ENCODE data around the gene SLC25A26. TPM values are rescaled to one million over a fixed set of nuclear protein-coding genes. Genes with fewer than 3 reads are reported as not detected.

The SLC25A26 gene
- total and polyA plus RNA-seq, 7 experiments from 2014 or later, result 14.1 to 51.3 (median 21.7) TPM

DNA sequence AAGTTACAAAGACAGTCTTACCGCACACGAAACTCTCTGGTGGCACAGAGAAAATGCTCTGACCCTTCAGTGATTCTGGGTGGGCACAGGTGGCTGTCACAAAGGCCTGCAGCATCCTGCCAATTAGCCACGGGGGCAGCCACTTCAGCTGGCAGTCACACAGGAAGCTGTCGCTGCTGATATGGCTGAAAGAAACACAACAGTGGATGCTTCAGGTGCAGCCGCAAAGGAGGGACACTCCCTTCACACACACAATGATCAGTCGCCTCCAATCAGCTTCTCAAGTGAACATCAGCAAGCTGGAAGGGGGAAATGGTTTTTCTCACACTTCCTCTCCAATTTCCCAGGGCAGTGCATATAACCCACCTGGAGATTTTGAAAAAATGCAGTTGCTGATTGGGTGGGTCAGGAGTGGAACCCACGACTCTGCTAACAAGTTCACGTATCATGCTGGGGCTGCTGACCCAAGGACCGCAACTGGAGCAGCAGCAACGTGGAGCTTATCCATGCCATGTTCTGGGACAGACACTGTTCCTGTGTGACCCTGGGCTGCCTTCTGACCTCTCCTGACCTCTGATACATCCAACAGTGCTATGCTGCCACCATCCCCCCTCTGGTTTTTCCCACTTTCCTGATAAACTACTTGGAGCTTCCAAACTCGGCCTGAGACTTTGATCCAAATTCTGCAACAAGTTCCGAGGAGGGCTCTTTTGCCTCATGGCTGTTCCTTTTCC, 173.4 kb downstream of the SLC25A26 start:
- H3K36me3 ChIP-seq (ENCODE audit: control insufficient read depth in 2 of 3, insufficient read depth in 3 of 3, low read length in 3 of 3), result peaks cover 0 to 13% (median 0%) of the 10 kb centered on the region in 3 experiments
- Mint-ChIP-seq H3K27me3 (no peaks in the 10 kb centered on the region), H3K4me3 (peak overlapping the region; percentile 73 to 97 (median 87)), H3K4me1 (peaks cover 26 to 62% (median 61%) of the 10 kb centered on the region in 7 donors), H3K36me3 (peaks cover 6 to 51% (median 42%) of the 10 kb centered on the region in 5 donors), H3K27ac (peak overlapping the region; percentile 82 to 98 (median 95)), H3K9me3 (peaks cover 0 to 37% (median 0%) of the 10 kb centered on the region in 11 donors)
- ChIA-PET POLR2A (interaction anchor here (0.7 to 1.8 kb wide), 5 partner anchors 10 to 133 kb away, joined by 3 to 6 read pairs (median 3); no protein-coding TSS in a partner anchor), CTCF (interaction anchor here (0.6 to 2.0 kb wide), 7 partner anchors 13 to 140 kb away, joined by 3 to 9 read pairs (median 4); no protein-coding TSS in a partner anchor)
- ATAC-seq, result peak; percentile 96
- peak overlapping the region; percentile 48 for H3K27ac ChIP-seq (ENCODE audit: low read depth, low read length)
- H3K4me1 ChIP-seq (ENCODE audit: control insufficient read depth in 2 of 2, insufficient read depth in 2 of 2, low read length in 2 of 2), result peaks cover 20 to 47% of the 10 kb centered on the region in 2 donors
- H3K4me3 ChIP-seq (ENCODE audit: low read length), result peak overlapping the region; percentile 45
- no peaks in the 10 kb centered on the region for H3K27me3 ChIP-seq (ENCODE audit: control insufficient read depth in 2 of 2, insufficient read depth in 2 of 2, low read length in 2 of 2)
- no peaks in the 10 kb centered on the region for H3K9me3 ChIP-seq (ENCODE audit: control insufficient read depth in 2 of 3, low read length in 3 of 3)
- intact Hi-C loops (cut with micrococcal nuclease), result loop anchor here (1.0 to 5.0 kb wide), 5 partner anchors 92 to 423 kb away; partner anchors contain the start of gene LRIG1 (in 1 of the 2)
- peak in 8 of 9 donors; percentile 19 to 74 (median 64) for DNase-seq

DNA sequence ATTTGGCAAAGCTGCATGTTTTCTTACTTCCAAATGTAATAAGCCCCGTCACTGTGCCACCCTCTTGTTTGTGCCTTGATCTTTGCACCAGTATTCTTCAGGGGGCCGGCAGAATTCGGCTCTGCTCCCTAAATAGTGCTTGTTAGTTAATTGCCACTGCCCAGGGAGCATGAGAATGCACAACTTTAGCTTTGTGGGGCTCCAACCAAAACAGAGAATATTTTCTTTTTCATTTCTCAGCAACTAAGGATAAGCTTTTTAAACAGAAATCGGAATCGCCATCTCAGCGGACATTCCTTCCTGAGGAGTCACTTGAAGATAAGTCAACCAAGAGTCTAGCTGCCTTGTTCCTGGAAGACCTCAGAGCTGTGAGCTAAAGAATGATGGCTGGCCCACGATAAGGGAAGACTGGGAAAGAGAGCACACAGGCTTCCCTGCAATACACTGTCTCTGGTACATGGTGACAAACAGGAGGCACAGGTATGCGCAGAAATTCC, 174.0 kb downstream of the SLC25A26 start:
- POLR2A ChIA-PET, result interaction anchor here (0.7 to 1.8 kb wide), 4 partner anchors 10 to 133 kb away, joined by 3 to 6 read pairs (median 4); no protein-coding TSS in a partner anchor

DNA sequence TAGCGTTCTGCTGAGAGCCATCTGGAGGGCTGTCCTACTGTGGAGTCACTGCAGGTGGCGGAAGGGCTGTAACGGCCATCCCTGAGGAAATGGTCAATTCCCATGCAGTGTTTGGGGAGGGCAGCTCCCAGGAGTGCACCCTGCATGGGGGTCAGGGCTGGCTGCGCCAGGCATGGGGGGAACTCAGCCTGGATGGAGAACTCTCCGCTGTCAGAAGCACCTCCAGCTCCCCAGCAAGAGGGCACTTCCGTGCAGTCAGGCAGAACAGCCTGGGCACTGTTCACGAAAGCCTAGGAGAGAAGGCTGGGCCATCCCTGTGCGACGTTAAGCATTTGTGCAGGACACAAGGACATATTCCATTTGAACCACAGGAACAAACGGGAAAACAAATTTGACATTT, 174.8 kb downstream of the SLC25A26 start:
- CTCF ChIA-PET, result interaction anchor here (1.3 to 2.0 kb wide), 2 partner anchors 11 to 13 kb away, joined by 4 to 9 read pairs; no protein-coding TSS in a partner anchor

More for the DNA sequence above, 174.0 kb downstream of the SLC25A26 start:
- Mint-ChIP-seq H3K27me3 (no peaks in the 10 kb centered on the region), H3K27ac (peak overlapping the region; percentile 82 to 98 (median 95)), H3K36me3 (peaks cover 6 to 46% (median 36%) of the 10 kb centered on the region in 5 donors), H3K4me3 (peak overlapping the region in 9 of 10 donors; percentile 31 to 95 (median 73)), H3K4me1 (peaks cover 23 to 56% (median 55%) of the 10 kb centered on the region in 7 donors), H3K9me3 (peaks cover 0 to 32% (median 0%) of the 10 kb centered on the region in 11 donors)
- no peaks in the 10 kb centered on the region for H3K9me3 ChIP-seq (ENCODE audit: control insufficient read depth in 2 of 3, low read length in 3 of 3)
- H3K27ac ChIP-seq (ENCODE audit: low read depth, low read length), result peak overlapping the region; percentile 48
- intact Hi-C loops (cut with micrococcal nuclease), result loop anchor here (1.0 to 5.0 kb wide), 5 partner anchors 92 to 422 kb away; partner anchors contain the start of gene LRIG1 (in 1 of the 2)
- no peaks in the 10 kb centered on the region for H3K27me3 ChIP-seq (ENCODE audit: control insufficient read depth in 2 of 2, insufficient read depth in 2 of 2, low read length in 2 of 2)
- ATAC-seq, result no peak
- no peak overlapping the region for H3K4me3 ChIP-seq (ENCODE audit: low read length)
- no peak for DNase-seq
- CTCF ChIA-PET, result interaction anchor here (0.6 to 2.0 kb wide), 5 partner anchors 12 to 104 kb away, joined by 3 to 9 read pairs (median 4); no protein-coding TSS in a partner anchor
- H3K36me3 ChIP-seq (ENCODE audit: control insufficient read depth in 2 of 3, insufficient read depth in 3 of 3, low read length in 3 of 3), result peaks cover 0 to 13% (median 0%) of the 10 kb centered on the region in 3 experiments
- peaks cover 20 to 43% of the 10 kb centered on the region in 2 donors for H3K4me1 ChIP-seq (ENCODE audit: control insufficient read depth in 2 of 2, insufficient read depth in 2 of 2, low read length in 2 of 2)

DNA sequence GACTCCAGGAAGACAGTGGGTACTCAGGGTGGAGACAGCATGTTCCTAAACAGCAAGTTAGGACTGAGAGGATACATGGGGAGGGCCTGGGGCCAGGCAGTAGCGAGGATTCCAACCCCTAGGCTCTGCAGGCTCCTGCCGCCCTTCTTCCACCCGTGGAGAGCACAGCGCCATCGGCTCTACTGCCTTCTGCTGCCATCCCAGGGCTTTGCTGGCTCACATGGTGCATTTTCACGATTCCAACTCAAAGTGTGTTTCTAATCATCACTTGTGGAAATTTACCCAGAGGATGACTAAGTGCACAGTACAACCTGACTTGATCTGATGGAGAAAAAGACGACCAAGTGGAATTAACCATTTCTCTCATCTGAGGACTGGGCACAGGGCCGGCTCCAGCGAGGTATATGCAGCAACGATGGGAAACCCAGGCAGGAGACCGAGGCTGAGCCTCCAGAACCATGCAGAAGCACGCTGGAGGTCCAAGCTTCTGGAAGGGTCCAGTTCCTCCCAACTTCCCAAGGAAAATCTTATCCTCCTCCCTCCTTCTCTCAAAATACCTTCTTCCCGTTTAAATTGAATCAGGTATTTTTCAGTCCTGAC, 175.5 kb downstream of the SLC25A26 start:
- peak overlapping the region in 1 of 9 donors; percentile 8 for H3K27ac Mint-ChIP-seq
- Histone ChIP-seq H3K27ac (ENCODE audit: low read depth, low read length) (no peak overlapping the region), H3K36me3 (ENCODE audit: control insufficient read depth in 2 of 3, insufficient read depth in 3 of 3, low read length in 3 of 3) (peaks cover 0 to 13% (median 0%) of the 10 kb centered on the region in 3 experiments), H3K4me3 (ENCODE audit: low read length) (no peak overlapping the region), H3K4me1 (ENCODE audit: control insufficient read depth in 2 of 2, insufficient read depth in 2 of 2, low read length in 2 of 2) (peaks cover 16 to 30% of the 10 kb centered on the region in 2 donors), H3K9me3 (ENCODE audit: control insufficient read depth in 2 of 3, low read length in 3 of 3) (no peaks in the 10 kb centered on the region), H3K27me3 (ENCODE audit: control insufficient read depth in 2 of 2, insufficient read depth in 2 of 2, low read length in 2 of 2) (no peaks in the 10 kb centered on the region)
- POLR2A ChIA-PET, result no interaction called here
- DNase-seq, result no peak
- peaks cover 20 to 41% (median 40%) of the 10 kb centered on the region in 7 donors for H3K4me1 Mint-ChIP-seq
- CTCF ChIA-PET, result no interaction called here
- peaks cover 0 to 19% (median 0%) of the 10 kb centered on the region in 11 donors for H3K9me3 Mint-ChIP-seq
- peaks cover 6 to 46% (median 34%) of the 10 kb centered on the region in 5 donors for H3K36me3 Mint-ChIP-seq
- no peak for ATAC-seq
- intact Hi-C loops (cut with micrococcal nuclease), result no loop called here
- H3K4me3 Mint-ChIP-seq, result no peak overlapping the region
- no peaks in the 10 kb centered on the region for H3K27me3 Mint-ChIP-seq

More for the DNA sequence above, 174.8 kb downstream of the SLC25A26 start:
- no peaks in the 10 kb centered on the region for H3K27me3 ChIP-seq (ENCODE audit: control insufficient read depth in 2 of 2, insufficient read depth in 2 of 2, low read length in 2 of 2)
- POLR2A ChIA-PET, result interaction anchor here (1.8 kb wide), 1 partner anchor 93 kb away, joined by 6 read pairs; no protein-coding TSS in a partner anchor
- H3K4me1 ChIP-seq (ENCODE audit: control insufficient read depth in 2 of 2, insufficient read depth in 2 of 2, low read length in 2 of 2), result peaks cover 20 to 36% of the 10 kb centered on the region in 2 donors
- ATAC-seq (no peak), DNase-seq (no peak)
- H3K27ac ChIP-seq (ENCODE audit: low read depth, low read length), result no peak overlapping the region
- H3K36me3 Mint-ChIP-seq, result peaks cover 6 to 46% (median 36%) of the 10 kb centered on the region in 5 donors
- H3K4me3 ChIP-seq (ENCODE audit: low read length), result no peak overlapping the region
- H3K9me3 Mint-ChIP-seq, result peaks cover 0 to 24% (median 0%) of the 10 kb centered on the region in 11 donors
- no peaks in the 10 kb centered on the region for H3K27me3 Mint-ChIP-seq
- intact Hi-C loops (cut with micrococcal nuclease), result no loop called here
- H3K36me3 ChIP-seq (ENCODE audit: control insufficient read depth in 2 of 3, insufficient read depth in 3 of 3, low read length in 3 of 3), result peaks cover 0 to 13% (median 0%) of the 10 kb centered on the region in 3 experiments
- H3K9me3 ChIP-seq (ENCODE audit: control insufficient read depth in 2 of 3, low read length in 3 of 3), result no peaks in the 10 kb centered on the region
- H3K4me1 Mint-ChIP-seq, result peaks cover 23 to 47% (median 46%) of the 10 kb centered on the region in 7 donors
- H3K27ac Mint-ChIP-seq, result peak overlapping the region in 4 of 9 donors; percentile 25 to 95 (median 64)
- H3K4me3 Mint-ChIP-seq, result no peak overlapping the region

DNA sequence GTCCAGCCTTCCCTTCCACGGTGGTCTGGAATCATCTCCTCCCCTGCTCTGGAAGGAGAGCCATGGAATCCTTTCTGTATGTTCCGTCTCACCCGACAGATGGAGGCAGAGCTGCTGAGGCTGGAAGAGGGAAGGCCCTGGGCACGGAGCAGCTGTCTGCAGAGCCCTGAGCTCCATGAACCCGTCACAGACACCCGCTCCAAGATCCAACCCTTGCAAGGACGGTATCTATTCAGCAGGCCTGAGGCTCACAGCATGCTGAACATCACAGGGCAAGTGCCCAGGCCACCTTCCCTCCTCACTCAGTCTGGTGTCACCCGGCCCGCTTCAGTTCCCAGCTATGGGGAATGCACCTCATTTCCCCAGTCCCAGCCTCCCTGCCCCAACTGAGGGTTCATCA, 176.1 kb downstream of the SLC25A26 start:
- CTCF ChIA-PET, result interaction anchor here (1.5 kb wide), 1 partner anchor 10 kb away, joined by 3 read pairs; no protein-coding TSS in a partner anchor
- H3K9me3 ChIP-seq (ENCODE audit: control insufficient read depth in 2 of 3, low read length in 3 of 3), result no peaks in the 10 kb centered on the region
- no peaks in the 10 kb centered on the region for H3K27me3 ChIP-seq (ENCODE audit: control insufficient read depth in 2 of 2, insufficient read depth in 2 of 2, low read length in 2 of 2)
- Mint-ChIP-seq H3K27me3 (no peaks in the 10 kb centered on the region), H3K36me3 (peaks cover 6 to 44% (median 32%) of the 10 kb centered on the region in 5 donors), H3K27ac (peak overlapping the region in 4 of 9 donors; percentile 8 to 24 (median 13)), H3K4me1 (peaks cover 17 to 36% (median 35%) of the 10 kb centered on the region in 7 donors), H3K4me3 (no peak overlapping the region), H3K9me3 (peaks cover 0 to 13% (median 0%) of the 10 kb centered on the region in 11 donors)
- H3K27ac ChIP-seq (ENCODE audit: low read depth, low read length), result no peak overlapping the region
- intact Hi-C loops (cut with micrococcal nuclease), result no loop called here
- H3K36me3 ChIP-seq (ENCODE audit: control insufficient read depth in 2 of 3, insufficient read depth in 3 of 3, low read length in 3 of 3), result peaks cover 0 to 13% (median 0%) of the 10 kb centered on the region in 3 experiments
- ATAC-seq, result no peak
- POLR2A ChIA-PET, result no interaction called here
- H3K4me3 ChIP-seq (ENCODE audit: low read length), result no peak overlapping the region
- peaks cover 15 to 28% of the 10 kb centered on the region in 2 donors for H3K4me1 ChIP-seq (ENCODE audit: control insufficient read depth in 2 of 2, insufficient read depth in 2 of 2, low read length in 2 of 2)
- DNase-seq, result no peak

DNA sequence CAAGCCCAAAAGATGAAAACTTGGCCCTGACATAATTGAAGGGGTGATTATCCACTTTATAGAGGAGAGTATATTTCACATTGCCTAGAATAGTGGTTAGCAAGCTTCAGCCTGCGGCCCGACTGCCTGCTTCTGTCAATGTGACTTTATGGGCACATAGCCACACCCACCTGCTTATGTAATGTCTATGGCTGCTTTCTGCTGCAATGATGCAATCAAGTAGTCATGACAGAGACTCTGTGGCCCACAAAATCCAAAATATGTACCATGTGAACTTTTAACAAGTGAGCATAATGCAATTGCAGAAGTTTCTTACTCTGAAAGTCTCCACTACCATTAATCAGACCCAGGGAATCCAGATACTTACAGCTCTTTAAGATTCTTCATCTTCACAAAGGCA, 176.9 kb downstream of the SLC25A26 start:
- intact Hi-C loops (cut with micrococcal nuclease), result no loop called here
- H3K27ac Mint-ChIP-seq, result peak overlapping the region in 6 of 9 donors; percentile 8 to 72 (median 44)
- POLR2A ChIA-PET, result no interaction called here

More for the DNA sequence above, 176.9 kb downstream of the SLC25A26 start:
- ATAC-seq (no peak), DNase-seq (no peak)
- Mint-ChIP-seq H3K27me3 (no peaks in the 10 kb centered on the region), H3K4me3 (no peak overlapping the region), H3K4me1 (peaks cover 10 to 27% (median 26%) of the 10 kb centered on the region in 7 donors), H3K9me3 (peaks cover 0 to 5% (median 0%) of the 10 kb centered on the region in 11 donors), H3K36me3 (peaks cover 6 to 35% (median 23%) of the 10 kb centered on the region in 5 donors)
- CTCF ChIA-PET, result interaction anchor here (1.5 kb wide), 1 partner anchor 10 kb away, joined by 3 read pairs; no protein-coding TSS in a partner anchor
- no peak overlapping the region for H3K27ac ChIP-seq (ENCODE audit: low read depth, low read length)
- no peaks in the 10 kb centered on the region for H3K9me3 ChIP-seq (ENCODE audit: control insufficient read depth in 2 of 3, low read length in 3 of 3)
- H3K4me3 ChIP-seq (ENCODE audit: low read length), result no peak overlapping the region
- H3K36me3 ChIP-seq (ENCODE audit: control insufficient read depth in 2 of 3, insufficient read depth in 3 of 3, low read length in 3 of 3), result peaks cover 0 to 13% (median 0%) of the 10 kb centered on the region in 3 experiments
- H3K4me1 ChIP-seq (ENCODE audit: control insufficient read depth in 2 of 2, insufficient read depth in 2 of 2, low read length in 2 of 2), result peaks cover 11 to 19% of the 10 kb centered on the region in 2 donors
- H3K27me3 ChIP-seq (ENCODE audit: control insufficient read depth in 2 of 2, insufficient read depth in 2 of 2, low read length in 2 of 2), result no peaks in the 10 kb centered on the region
